HepG2 (cell line): ENCODE results near the gene MAJIN. TPM values are rescaled to one million over a fixed set of nuclear protein-coding genes. Genes with fewer than 3 reads are reported as not detected.

ENCODE experiments used
- AHR ChIP-seq: IDR thresholded peaks from 2 replicates; pipeline ENCODE4 v1.6.1; 2018; ENCODE audit warnings: missing genetic modification reagents, missing compliant biosample characterization
- DNMT3B ChIP-seq: conservative IDR thresholded peaks from 2 replicates; pipeline ENCODE4 v1.6.1; 2016; ENCODE audit warnings: missing biosample characterization, control low read depth
- HNF1B ChIP-seq: sonication (generic); formaldehyde crosslinking; IDR thresholded peaks from 2 replicates; pipeline ENCODE4 v1.5.1; 2020; ENCODE audit warnings: mild to moderate bottlenecking, moderate library complexity, missing genetic modification reagents
- IKZF4 ChIP-seq: sonication (generic); formaldehyde crosslinking; IDR thresholded peaks from 2 replicates; pipeline ENCODE4 v1.5.1; 2020; ENCODE audit warnings: borderline replicate concordance, mild to moderate bottlenecking, low read depth, missing genetic modification reagents; ENCODE audit errors: not compliant biosample characterization
- MNT ChIP-seq: fragments of 450-650 bp; IDR thresholded peaks from 2 replicates; pipeline ENCODE4 v1.6.1; 2016
- SNAPC4 ChIP-seq: sonication (generic); formaldehyde crosslinking; IDR thresholded peaks from 2 replicates; pipeline ENCODE4 v1.4.0; 2020; ENCODE audit warnings: mild to moderate bottlenecking, missing genetic modification reagents
- THAP11 ChIP-seq: IDR thresholded peaks from 2 replicates; pipeline ENCODE4 v1.6.1; 2016; ENCODE audit warnings: missing biosample characterization, missing genetic modification reagents
- TMF1 ChIP-seq: sonication (generic); formaldehyde crosslinking; IDR thresholded peaks from 2 replicates; pipeline ENCODE4 v1.8.1; 2022; ENCODE audit warnings: low read depth, missing genetic modification reagents
- TOE1 ChIP-seq: sonication (generic); formaldehyde crosslinking; IDR thresholded peaks from 2 replicates; pipeline ENCODE4 v1.4.0; 2020; ENCODE audit warnings: mild to moderate bottlenecking, missing genetic modification reagents
- XRCC5 ChIP-seq: fragments of 200-400 bp; formaldehyde crosslinking; optimal IDR thresholded peaks from 2 replicates; pipeline ENCODE3; 2017; ENCODE audit warnings: mild to moderate bottlenecking, low read length
- ZBTB1 ChIP-seq: sonication (generic); formaldehyde crosslinking; IDR thresholded peaks from 2 replicates; pipeline ENCODE4 v1.4.0; 2020; ENCODE audit warnings: missing genetic modification reagents, borderline replicate concordance
- ZNF205 ChIP-seq: IDR thresholded peaks from 2 replicates; pipeline ENCODE4 v1.6.1; 2018; ENCODE audit warnings: missing biosample characterization, missing genetic modification reagents
- ZNF331 ChIP-seq: sonication (generic); formaldehyde crosslinking; IDR thresholded peaks from 2 replicates; pipeline ENCODE4 v1.4.0; 2020; ENCODE audit warnings: missing genetic modification reagents
- ZNF367 ChIP-seq: sonication (generic); formaldehyde crosslinking; IDR thresholded peaks from 2 replicates; pipeline ENCODE4 v1.4.0; 2020; ENCODE audit warnings: missing genetic modification reagents, borderline replicate concordance
- ZNF496 ChIP-seq: sonication (generic); formaldehyde crosslinking; IDR thresholded peaks from 2 replicates; pipeline ENCODE4 v1.8.1; 2023; ENCODE audit warnings: mild to moderate bottlenecking, moderate library complexity, missing genetic modification reagents; ENCODE audit not compliant: insufficient replicate concordance
- ZNF543 ChIP-seq: sonication (generic); formaldehyde crosslinking; IDR thresholded peaks from 2 replicates; pipeline ENCODE4 v1.4.0; 2020; ENCODE audit warnings: mild to moderate bottlenecking, missing genetic modification reagents
- ZNF549 ChIP-seq: sonication (generic); formaldehyde crosslinking; IDR thresholded peaks from 2 replicates; pipeline ENCODE4 v1.5.0; 2020; ENCODE audit warnings: missing genetic modification reagents
- polyA plus RNA-seq, 8 experiments: library from polyadenylated mRNA; depleted of rRNA in 3 of 8; stranded (reverse) in 7 of 8; unstranded in 1 of 8; fragments of >200 nt; fragmentation: Illumina TruSeq in 4 of 8; extraction: Trizol in 4 of 8; gene quantifications; 2 replicates each; pipeline versions ENCODE4 v1.2.1 to v1.2.3, GENCODE V29; 2011 to 2016; ENCODE audit warnings: low read depth in 4 of 8, missing spikeins in 1 of 8, mixed read lengths in 1 of 8; ENCODE audit not compliant: insufficient read depth in 1 of 8
- total RNA-seq, 5 experiments: library from RNA; depleted of rRNA; stranded (reverse); fragments of >200 nt; fragmentation: Illumina TruSeq; extraction: Trizol; gene quantifications; 2 replicates each; pipeline ENCODE4 v1.2.3, GENCODE V29; 2016; ENCODE audit warnings: low read depth in 1 of 5
- TF ChIP-seq, protein P1 (sequence below): sonication (generic); formaldehyde crosslinking; IDR thresholded peaks from 2 replicates; pipeline ENCODE4 v1.8.0; 2022; ENCODE audit warnings: missing genetic modification reagents, mild to moderate bottlenecking, moderate library complexity, borderline replicate concordance
- TF ChIP-seq, protein P2 (sequence below): sonication (generic); formaldehyde crosslinking; IDR thresholded peaks from 2 replicates; pipeline ENCODE4 v1.5.0; 2020; ENCODE audit warnings: missing genetic modification reagents

MAJIN gene
- total and polyA plus RNA-seq, 2 of the 13 experiments (the other 11 are each of a cell fraction or from before 2014, with no cell fraction given) = not detected

GRCh38 chr11:64934682-64935358 is 37.1 kb downstream of the MAJIN start (continued):
- TF ChIP-seq, protein P1, sequence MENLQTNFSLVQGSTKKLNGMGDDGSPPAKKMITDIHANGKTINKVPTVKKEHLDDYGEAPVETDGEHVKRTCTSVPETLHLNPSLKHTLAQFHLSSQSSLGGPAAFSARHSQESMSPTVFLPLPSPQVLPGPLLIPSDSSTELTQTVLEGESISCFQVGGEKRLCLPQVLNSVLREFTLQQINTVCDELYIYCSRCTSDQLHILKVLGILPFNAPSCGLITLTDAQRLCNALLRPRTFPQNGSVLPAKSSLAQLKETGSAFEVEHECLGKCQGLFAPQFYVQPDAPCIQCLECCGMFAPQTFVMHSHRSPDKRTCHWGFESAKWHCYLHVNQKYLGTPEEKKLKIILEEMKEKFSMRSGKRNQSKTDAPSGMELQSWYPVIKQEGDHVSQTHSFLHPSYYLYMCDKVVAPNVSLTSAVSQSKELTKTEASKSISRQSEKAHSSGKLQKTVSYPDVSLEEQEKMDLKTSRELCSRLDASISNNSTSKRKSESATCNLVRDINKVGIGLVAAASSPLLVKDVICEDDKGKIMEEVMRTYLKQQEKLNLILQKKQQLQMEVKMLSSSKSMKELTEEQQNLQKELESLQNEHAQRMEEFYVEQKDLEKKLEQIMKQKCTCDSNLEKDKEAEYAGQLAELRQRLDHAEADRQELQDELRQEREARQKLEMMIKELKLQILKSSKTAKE = no peak
- TF ChIP-seq DNMT3B (CRISPR knock-in tag) (no peak), ZNF367 (CRISPR knock-in tag) (no peak), THAP11 (peak; percentile 67; the same call in 1 of the 2 replicates), AHR (no peak), ZNF543 (CRISPR knock-in tag) (no peak), ZNF549 (CRISPR knock-in tag) (no peak), IKZF4 (CRISPR knock-in tag) (peak; percentile 66), MNT (no peak), TMF1 (CRISPR knock-in tag) (no peak), ZBTB1 (no peak), ZNF496 (CRISPR knock-in tag) (no peak), ZNF205 (CRISPR knock-in tag) (no peak), SNAPC4 (CRISPR knock-in tag) (no peak), HNF1B (peak; percentile 83), TOE1 (CRISPR knock-in tag) (no peak), XRCC5 (peak; percentile 35), ZNF331 (CRISPR knock-in tag) (no peak)
- TF ChIP-seq, protein P2, sequence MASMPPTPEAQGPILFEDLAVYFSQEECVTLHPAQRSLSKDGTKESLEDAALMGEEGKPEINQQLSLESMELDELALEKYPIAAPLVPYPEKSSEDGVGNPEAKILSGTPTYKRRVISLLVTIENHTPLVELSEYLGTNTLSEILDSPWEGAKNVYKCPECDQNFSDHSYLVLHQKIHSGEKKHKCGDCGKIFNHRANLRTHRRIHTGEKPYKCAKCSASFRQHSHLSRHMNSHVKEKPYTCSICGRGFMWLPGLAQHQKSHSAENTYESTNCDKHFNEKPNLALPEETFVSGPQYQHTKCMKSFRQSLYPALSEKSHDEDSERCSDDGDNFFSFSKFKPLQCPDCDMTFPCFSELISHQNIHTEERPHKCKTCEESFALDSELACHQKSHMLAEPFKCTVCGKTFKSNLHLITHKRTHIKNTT (CRISPR knock-in tag) = no peak
